Loucy (cell line): Measurements from ENCODE around the gene POLR2J3.
"Not testable (repeated sequence)": the region's sequence is repeated elsewhere in the genome, so short reads cannot be mapped to it uniquely, and the experiment has no call there.

Experiments used
- H2AFZ ChIP-seq: fragments of 200-600 bp; sonication (generic); 2 replicates; pipeline ENCODE4 v1.6.0; 2016; ENCODE audit warnings: antibody characterized with exemption, mild to moderate bottlenecking, low read length, moderate library complexity
- H3F3A ChIP-seq: fragments of 200-600 bp; 2 replicates; pipeline ENCODE4 v1.6.0; 2016; ENCODE audit warnings: antibody characterized with exemption, low read depth, mild to moderate bottlenecking
- H3K27me3 ChIP-seq: fragments of 200-600 bp; sonication (generic); 2 replicates; pipeline ENCODE4 v1.6.1; 2014; ENCODE audit warnings: low read length, mild to moderate bottlenecking; ENCODE audit not compliant: insufficient read depth, poor library complexity, severe bottlenecking
- H3K36me3 ChIP-seq: fragments of 200-600 bp; sonication (generic); 2 replicates; pipeline ENCODE4 v1.6.1; 2016; ENCODE audit warnings: low read length; ENCODE audit not compliant: insufficient read depth
- H3K4me1 ChIP-seq: fragments of 200-600 bp; sonication (generic); 2 replicates; pipeline ENCODE4 v1.5.1; 2014; ENCODE audit warnings: low read length, mild to moderate bottlenecking; ENCODE audit not compliant: insufficient read depth, poor library complexity, severe bottlenecking
- H3K4me2 ChIP-seq: fragments of 200-600 bp; sonication (generic); 2 replicates; pipeline ENCODE4 v1.6.0; 2014; ENCODE audit warnings: antibody characterized with exemption, low read length, low read depth, mild to moderate bottlenecking; ENCODE audit not compliant: poor library complexity, severe bottlenecking
- H3K4me3 ChIP-seq: fragments of 200-600 bp; sonication (generic); 2 replicates; pipeline ENCODE4 v1.5.1; 2014; ENCODE audit warnings: low read length, mild to moderate bottlenecking, mixed read lengths; ENCODE audit not compliant: poor library complexity, severe bottlenecking
- H3K79me2 ChIP-seq: fragments of 200-600 bp; sonication (generic); 2 replicates; pipeline ENCODE4 v1.6.1; 2014; ENCODE audit warnings: low read length; ENCODE audit not compliant: insufficient read depth
- H3K9ac ChIP-seq: fragments of 200-600 bp; sonication (generic); 2 replicates; pipeline ENCODE4 v1.6.0; 2014; ENCODE audit warnings: mild to moderate bottlenecking, low read depth, low read length, moderate library complexity; ENCODE audit not compliant: poor library complexity, severe bottlenecking
- H3K9me2 ChIP-seq: fragments of 200-600 bp; sonication (generic); replicated peaks from 2 replicates; pipeline ENCODE4 v1.6.1; 2016; ENCODE audit warnings: low read depth, low read length, mixed read lengths
- H3K9me3 ChIP-seq: fragments of 200-600 bp; sonication (generic); 2 replicates; pipeline ENCODE4 v1.6.1; 2014; ENCODE audit warnings: mild to moderate bottlenecking, antibody characterized with exemption, low read length, low read depth; ENCODE audit not compliant: insufficient read depth
- H4K20me1 ChIP-seq: fragments of 200-600 bp; sonication (generic); 2 replicates; pipeline ENCODE4 v1.6.0; 2014; ENCODE audit warnings: antibody characterized with exemption, low read length, mild to moderate bottlenecking; ENCODE audit not compliant: insufficient read depth, poor library complexity, severe bottlenecking

POLR2J3 gene

DNA sequence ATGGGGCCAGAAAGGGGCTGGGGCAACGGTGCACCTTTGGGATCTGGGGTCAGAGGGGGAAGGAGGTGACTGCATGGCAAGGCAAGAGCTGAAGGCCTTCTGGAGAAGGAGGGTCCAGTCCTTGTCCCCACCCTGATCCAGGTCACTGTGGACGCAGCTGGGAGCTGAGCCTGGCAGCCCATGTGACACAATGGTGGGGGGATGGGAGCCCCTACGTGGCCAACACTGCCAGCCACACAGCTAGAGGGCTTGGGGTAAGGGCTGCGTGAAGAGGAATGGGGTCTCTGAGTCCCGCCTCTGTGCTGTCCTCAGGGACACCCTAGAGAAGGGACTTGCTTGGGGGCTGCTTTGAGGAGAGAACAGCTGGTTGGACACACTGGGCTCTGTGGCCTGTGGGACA, 9.3 kb upstream of the POLR2J3 start:
- not testable (repeated sequence) for H3K4me3 ChIP-seq, H3F3A ChIP-seq, H3K27me3 ChIP-seq, H3K36me3 ChIP-seq, H3K9me2 ChIP-seq, H3K79me2 ChIP-seq, H3K4me1 ChIP-seq, H3K9ac ChIP-seq, H3K4me2 ChIP-seq, H3K9me3 ChIP-seq, H2AFZ ChIP-seq, H4K20me1 ChIP-seq

DNA sequence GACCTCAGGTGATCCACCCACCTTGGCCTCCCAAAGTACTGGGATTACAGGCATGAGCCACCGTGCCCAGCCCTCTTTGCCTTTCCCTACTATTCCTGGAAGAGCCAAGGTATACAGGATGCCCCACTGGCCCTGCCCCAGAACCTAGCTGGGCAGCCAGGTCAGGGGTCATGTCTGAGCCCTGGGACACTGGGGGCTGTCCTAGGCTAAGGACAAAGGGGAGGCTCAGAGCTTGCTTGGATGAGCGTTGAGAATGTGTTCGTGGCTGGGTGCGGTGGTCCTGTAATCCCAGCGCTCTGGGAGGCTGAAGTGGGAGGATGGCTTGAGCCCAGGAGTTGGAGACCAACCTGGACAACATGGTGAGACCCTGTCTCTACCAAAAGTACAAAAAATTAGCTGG, 6.1 kb upstream of the POLR2J3 start:
- H3K4me2 ChIP-seq, H3K79me2 ChIP-seq, H2AFZ ChIP-seq, H3K36me3 ChIP-seq, H3K27me3 ChIP-seq, H3F3A ChIP-seq, H3K9me2 ChIP-seq, H3K9ac ChIP-seq, H3K4me3 ChIP-seq, H3K4me1 ChIP-seq, H4K20me1 ChIP-seq, H3K9me3 ChIP-seq: not testable (repeated sequence)

DNA sequence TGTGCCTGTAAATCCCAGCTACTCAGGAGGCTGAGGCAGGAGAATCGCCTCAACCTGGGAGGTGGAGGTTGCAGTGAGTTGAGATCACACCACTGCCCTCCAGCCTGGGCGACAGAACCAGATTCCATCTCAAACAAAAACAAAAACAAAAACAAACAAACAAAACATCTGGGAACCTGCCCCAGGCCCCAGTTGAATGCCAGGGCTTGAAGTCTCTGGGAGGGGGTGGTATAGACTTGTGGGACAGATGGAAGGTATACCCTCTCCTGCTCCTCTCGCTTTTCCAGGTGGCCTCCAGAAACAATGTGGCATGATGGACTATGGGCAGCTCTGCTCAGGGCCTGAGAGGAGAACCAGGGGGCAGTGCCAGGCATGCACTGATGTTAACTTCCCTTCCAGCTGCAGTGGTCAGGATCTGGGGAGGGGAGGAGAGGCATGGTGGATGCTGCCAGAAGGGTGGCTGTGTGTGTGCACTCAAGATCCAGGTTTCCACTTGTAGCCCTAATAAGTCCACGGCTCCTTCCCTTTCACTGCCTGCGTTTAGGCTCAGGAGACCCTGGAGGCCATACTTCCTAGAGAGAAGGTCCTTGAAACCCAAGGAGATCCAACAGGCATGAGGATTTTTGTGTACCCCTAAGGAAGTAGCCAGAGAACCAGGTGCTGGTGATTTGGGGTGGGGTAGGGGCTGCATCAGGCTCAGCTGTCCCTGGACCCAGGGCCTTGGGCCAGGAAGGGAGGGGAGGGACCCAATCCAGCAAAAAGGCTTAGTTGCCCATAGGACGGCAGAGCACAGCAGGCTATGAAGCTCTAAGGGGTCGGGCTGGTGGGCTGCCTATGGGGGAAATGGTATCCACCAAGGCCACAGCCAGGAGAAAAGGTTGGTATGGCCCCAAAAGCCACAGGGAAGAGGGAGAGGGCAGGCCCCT, 5.2 kb upstream of the POLR2J3 start:
- H3K79me2 ChIP-seq, H3K9me2 ChIP-seq, H3K4me3 ChIP-seq, H3F3A ChIP-seq, H4K20me1 ChIP-seq, H3K4me1 ChIP-seq, H3K4me2 ChIP-seq, H3K9ac ChIP-seq, H3K27me3 ChIP-seq, H3K36me3 ChIP-seq, H2AFZ ChIP-seq, H3K9me3 ChIP-seq: not testable (repeated sequence)

DNA sequence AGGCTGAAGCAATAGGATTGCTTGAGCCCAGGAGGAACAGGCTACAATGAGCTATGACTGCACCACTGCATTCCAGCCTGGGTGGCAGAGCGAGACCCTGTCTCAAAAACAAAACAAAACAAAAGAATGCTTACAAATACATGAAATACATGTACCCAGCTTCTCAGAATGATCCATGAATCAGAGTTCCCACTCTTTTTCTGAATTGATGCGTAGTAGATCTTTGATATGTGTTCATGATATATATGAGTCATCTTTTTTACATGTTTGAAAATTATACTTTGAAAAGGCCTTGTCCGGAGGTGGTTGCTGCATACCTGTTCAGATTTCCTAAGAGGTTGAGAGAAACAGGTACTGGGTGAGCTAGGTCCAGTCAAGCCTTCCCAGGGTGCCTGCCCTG, 4.0 kb upstream of the POLR2J3 start:
- H3K79me2 ChIP-seq, H3K4me2 ChIP-seq, H3K9me2 ChIP-seq, H4K20me1 ChIP-seq, H3K36me3 ChIP-seq, H3K27me3 ChIP-seq, H3K9me3 ChIP-seq, H3K4me1 ChIP-seq, H2AFZ ChIP-seq, H3K4me3 ChIP-seq, H3K9ac ChIP-seq, H3F3A ChIP-seq: not testable (repeated sequence)

DNA sequence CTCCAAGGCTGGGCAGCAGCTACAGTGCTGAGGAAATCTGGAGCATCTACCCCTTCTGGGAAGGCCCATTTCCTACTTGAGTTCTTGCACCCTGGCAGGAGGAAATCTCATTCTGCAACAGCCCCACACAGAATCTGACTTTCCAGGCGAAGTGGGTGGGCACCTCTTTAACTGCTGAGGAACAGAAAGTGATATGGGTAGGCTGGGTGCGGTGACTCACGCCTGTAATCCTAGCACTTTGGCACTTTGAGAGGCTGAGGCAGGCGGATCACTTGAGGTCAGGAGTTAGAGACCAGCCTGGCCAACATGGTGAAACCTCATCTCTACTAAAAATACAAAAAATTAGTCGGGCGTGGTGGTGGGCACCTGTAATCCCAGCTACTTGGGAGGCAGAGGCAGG, 2.2 kb upstream of the POLR2J3 start:
- H4K20me1 ChIP-seq, H3K4me3 ChIP-seq, H3F3A ChIP-seq, H3K9me3 ChIP-seq, H3K4me2 ChIP-seq, H3K27me3 ChIP-seq, H3K36me3 ChIP-seq, H3K4me1 ChIP-seq, H3K79me2 ChIP-seq, H3K9me2 ChIP-seq, H3K9ac ChIP-seq, H2AFZ ChIP-seq: not testable (repeated sequence)

DNA sequence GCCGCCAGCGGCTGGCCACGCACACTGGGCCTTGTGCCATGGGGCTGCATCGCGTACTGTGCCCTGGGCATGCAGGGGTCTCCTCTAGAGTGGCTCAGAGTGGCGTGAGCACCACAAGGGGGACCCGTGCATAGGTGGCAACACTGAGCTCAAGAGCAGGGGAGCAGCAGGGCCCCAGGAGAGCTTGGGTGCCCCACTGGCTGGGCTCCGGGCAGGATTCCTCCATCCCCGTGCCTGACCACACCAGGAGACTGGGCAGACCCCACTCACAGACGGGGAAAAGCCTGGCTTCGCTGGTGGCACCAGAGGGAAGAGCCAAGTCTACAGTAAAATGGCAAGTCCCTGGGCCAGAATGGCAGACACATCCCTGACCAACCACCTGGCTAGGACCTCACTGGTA, 3.8 kb downstream of the POLR2J3 start:
- not testable (repeated sequence) for H2AFZ ChIP-seq, H3K27me3 ChIP-seq, H3K4me3 ChIP-seq, H3K4me1 ChIP-seq, H3K9ac ChIP-seq, H3K9me3 ChIP-seq, H3K9me2 ChIP-seq, H3K79me2 ChIP-seq, H3F3A ChIP-seq, H3K36me3 ChIP-seq, H4K20me1 ChIP-seq, H3K4me2 ChIP-seq

DNA sequence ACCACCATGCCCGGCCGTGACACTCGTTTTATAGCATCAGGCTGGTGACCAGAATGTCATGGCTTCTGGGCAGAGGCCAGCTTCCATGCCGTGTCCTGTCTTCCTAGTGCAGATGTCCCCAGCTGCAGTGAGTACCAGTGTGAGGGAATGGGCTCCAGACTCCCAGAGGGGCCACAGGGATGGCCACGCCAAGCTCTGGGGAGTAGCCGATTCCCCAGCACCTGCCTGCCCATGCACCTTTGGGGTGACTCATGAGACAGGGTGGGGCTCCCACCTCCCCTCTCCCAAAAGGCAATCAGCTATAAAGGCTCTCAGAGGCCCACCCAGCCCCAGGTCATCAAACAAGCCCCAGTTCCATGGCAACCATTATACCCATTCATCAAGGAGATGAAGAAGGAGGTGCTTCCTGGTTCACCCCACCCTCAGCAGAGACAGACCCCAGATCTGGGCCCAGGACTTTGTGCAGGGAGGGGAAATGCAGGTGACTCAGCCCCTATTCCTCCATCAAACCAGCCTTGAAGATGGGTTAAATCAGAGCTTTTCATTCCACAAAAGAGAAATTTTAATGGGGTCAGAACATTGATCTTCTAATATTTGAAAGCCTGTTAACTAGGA, 21.5 kb downstream of the POLR2J3 start, which contains the start of gene SPDYE2:
Gene SPDYE2, plus strand, starts transcription at position 419 of the 615 bp plus-strand sequence. CDS start 2,030 bp downstream, outside the sequence.
- H4K20me1 ChIP-seq, H3K9me3 ChIP-seq, H3K4me1 ChIP-seq, H2AFZ ChIP-seq, H3K9me2 ChIP-seq, H3K9ac ChIP-seq, H3K27me3 ChIP-seq, H3K79me2 ChIP-seq, H3F3A ChIP-seq, H3K4me2 ChIP-seq, H3K4me3 ChIP-seq, H3K36me3 ChIP-seq: not testable (repeated sequence)
